Activated T-cell treated with anti-CD3 and anti-CD28 coated beads, Interleukin-2, amount 50 U/mL, for 4 hours (primary cell): ENCODE measurements around the gene ACER3. TPM values are rescaled to one million over a fixed set of nuclear protein-coding genes. Genes with fewer than 3 reads are reported as not detected.

Source experiments
- ATAC-seq, 2 donors: fragments of 200-7000 bp; cut with Tn5 transposase; one replicate each; pipeline ENCODE4 v1.10.0; 2021
- DNase-seq: peaks from one replicate; pipeline ENCODE4 v3.0.0-alpha.2; 2020
- H3K27me3 Mint-ChIP-seq: one replicate; pipeline ENCODE4 v1.8.0; 2021; ENCODE audit warnings: low read depth, mixed read lengths
- H3K36me3 Mint-ChIP-seq: one replicate; pipeline ENCODE4 v1.8.0; 2022; ENCODE audit warnings: mixed read lengths; ENCODE audit not compliant: insufficient read depth
- H3K4me1 Mint-ChIP-seq: one replicate; pipeline ENCODE4 v1.8.0; 2021; ENCODE audit warnings: low read depth, mixed read lengths
- H3K4me3 Mint-ChIP-seq: one replicate; pipeline ENCODE4 v1.8.0; 2021; ENCODE audit warnings: mild to moderate bottlenecking, moderate library complexity, mixed read lengths
- H3K9me3 Mint-ChIP-seq: one replicate; pipeline ENCODE4 v1.8.0; 2021; ENCODE audit warnings: mixed read lengths
- total RNA-seq, 3 donors: library from RNA; stranded (reverse); gene quantifications; one replicate each; pipeline ENCODE4 v1.2.1, GENCODE V29; 2021

Gene ACER3
- total RNA-seq, 3 donors from 2014 or later: 7.8 to 10.3 (median 10.2) TPM

GRCh38 chr11:76830639-76831327 is 29.9 kb upstream of the ACER3 start:
- Mint-ChIP-seq H3K4me3 (no peak overlapping the region), H3K4me1 (no peaks in the 10 kb centered on the region), H3K36me3 (no peaks in the 10 kb centered on the region), H3K9me3 (no peaks in the 10 kb centered on the region), H3K27me3 (peaks cover 12% of the 10 kb centered on the region)
- no peak for ATAC-seq
- no peak for DNase-seq

GRCh38 chr11:76831686-76832310 is 28.9 kb upstream of the ACER3 start:
- Mint-ChIP-seq H3K4me3 (no peak overlapping the region), H3K27me3 (peaks cover 12% of the 10 kb centered on the region)
- no peak for ATAC-seq

GRCh38 chr11:76832361-76832760 is 28.4 kb upstream of the ACER3 start:
- no peak for DNase-seq
- no peak for ATAC-seq
- H3K27me3 Mint-ChIP-seq: peaks cover 12% of the 10 kb centered on the region
- H3K9me3 Mint-ChIP-seq: no peaks in the 10 kb centered on the region
- H3K36me3 Mint-ChIP-seq: no peaks in the 10 kb centered on the region
- no peaks in the 10 kb centered on the region for H3K4me1 Mint-ChIP-seq
- no peak overlapping the region for H3K4me3 Mint-ChIP-seq

More at GRCh38 chr11:76831686-76832310, 28.9 kb upstream of the ACER3 start:
- Mint-ChIP-seq H3K4me1 (no peaks in the 10 kb centered on the region), H3K9me3 (no peaks in the 10 kb centered on the region), H3K36me3 (no peaks in the 10 kb centered on the region)
- no peak for DNase-seq

GRCh38 chr11:76834151-76834550 is 26.6 kb upstream of the ACER3 start:
- no peaks in the 10 kb centered on the region for H3K4me1 Mint-ChIP-seq
- peaks cover 10% of the 10 kb centered on the region for H3K27me3 Mint-ChIP-seq
- ATAC-seq (no peak), DNase-seq (no peak)
- H3K9me3 Mint-ChIP-seq: no peaks in the 10 kb centered on the region
- no peak overlapping the region for H3K4me3 Mint-ChIP-seq
- H3K36me3 Mint-ChIP-seq: no peaks in the 10 kb centered on the region

GRCh38 chr11:76835036-76835435 is 25.7 kb upstream of the ACER3 start:
- DNase-seq: no peak
- ATAC-seq: no peak
- Mint-ChIP-seq H3K4me1 (no peaks in the 10 kb centered on the region), H3K27me3 (peaks cover 11% of the 10 kb centered on the region), H3K9me3 (no peaks in the 10 kb centered on the region), H3K36me3 (no peaks in the 10 kb centered on the region), H3K4me3 (no peak overlapping the region)

- Mint-ChIP-seq H3K36me3 (no peaks in the 10 kb centered on the region), H3K4me3 (no peak overlapping the region), H3K9me3 (no peaks in the 10 kb centered on the region), H3K27me3 (peaks cover 14% of the 10 kb centered on the region), H3K4me1 (no peaks in the 10 kb centered on the region)
- ATAC-seq (no peak), DNase-seq (no peak)
Observed at GRCh38 chr11:76835928-76836612, 24.6 kb upstream of the ACER3 start.

GRCh38 chr11:76836613-76837291 is 24.0 kb upstream of the ACER3 start:
- peaks cover 16% of the 10 kb centered on the region for H3K27me3 Mint-ChIP-seq
- no peak overlapping the region for H3K4me3 Mint-ChIP-seq
- no peaks in the 10 kb centered on the region for H3K9me3 Mint-ChIP-seq
- no peaks in the 10 kb centered on the region for H3K36me3 Mint-ChIP-seq
- H3K4me1 Mint-ChIP-seq: no peaks in the 10 kb centered on the region
- ATAC-seq: no peak
- DNase-seq: no peak

- Mint-ChIP-seq H3K4me3 (no peak overlapping the region), H3K27me3 (peaks cover 20% of the 10 kb centered on the region), H3K4me1 (no peaks in the 10 kb centered on the region), H3K9me3 (no peaks in the 10 kb centered on the region), H3K36me3 (no peaks in the 10 kb centered on the region)
- ATAC-seq: no peak
- no peak for DNase-seq
Observed at GRCh38 chr11:76837696-76838677, 22.7 kb upstream of the ACER3 start.

- H3K36me3 Mint-ChIP-seq: no peaks in the 10 kb centered on the region
- ATAC-seq: no peak
- H3K9me3 Mint-ChIP-seq: no peaks in the 10 kb centered on the region
- peaks cover 22% of the 10 kb centered on the region for H3K27me3 Mint-ChIP-seq
- no peak overlapping the region for H3K4me3 Mint-ChIP-seq
- DNase-seq: no peak
- no peaks in the 10 kb centered on the region for H3K4me1 Mint-ChIP-seq
Observed at GRCh38 chr11:76838678-76839068, 22.0 kb upstream of the ACER3 start.

GRCh38 chr11:76839311-76839710 is 21.4 kb upstream of the ACER3 start:
- peaks cover 24% of the 10 kb centered on the region for H3K27me3 Mint-ChIP-seq
- H3K4me1 Mint-ChIP-seq: no peaks in the 10 kb centered on the region
- ATAC-seq: no peak
- no peak overlapping the region for H3K4me3 Mint-ChIP-seq
- H3K36me3 Mint-ChIP-seq: no peaks in the 10 kb centered on the region
- DNase-seq: no peak
- H3K9me3 Mint-ChIP-seq: no peaks in the 10 kb centered on the region

GRCh38 chr11:76841923-76842452 is 18.7 kb upstream of the ACER3 start:
- no peaks in the 10 kb centered on the region for H3K9me3 Mint-ChIP-seq
- no peaks in the 10 kb centered on the region for H3K36me3 Mint-ChIP-seq
- peaks cover 31% of the 10 kb centered on the region for H3K27me3 Mint-ChIP-seq
- DNase-seq (no peak), ATAC-seq (no peak)
- H3K4me3 Mint-ChIP-seq: no peak overlapping the region
- no peaks in the 10 kb centered on the region for H3K4me1 Mint-ChIP-seq

- Mint-ChIP-seq H3K4me3 (no peak overlapping the region), H3K9me3 (no peaks in the 10 kb centered on the region), H3K4me1 (no peaks in the 10 kb centered on the region), H3K36me3 (no peaks in the 10 kb centered on the region), H3K27me3 (peaks cover 38% of the 10 kb centered on the region)
- ATAC-seq: no peak
- DNase-seq: no peak
Observed at GRCh38 chr11:76843907-76844306, 16.8 kb upstream of the ACER3 start.

GRCh38 chr11:76844511-76844910 is 16.2 kb upstream of the ACER3 start:
- Mint-ChIP-seq H3K9me3 (no peaks in the 10 kb centered on the region), H3K27me3 (peaks cover 38% of the 10 kb centered on the region)
- no peak for ATAC-seq

More at GRCh38 chr11:76844511-76844910, 16.2 kb upstream of the ACER3 start:
- H3K36me3 Mint-ChIP-seq: no peaks in the 10 kb centered on the region
- no peak overlapping the region for H3K4me3 Mint-ChIP-seq
- DNase-seq: no peak
- no peaks in the 10 kb centered on the region for H3K4me1 Mint-ChIP-seq
